ENCODE data around the gene ST6GALNAC4. TPM values are rescaled to one million over a fixed set of nuclear protein-coding genes. Genes with fewer than 3 reads are reported as not detected.

Gene ST6GALNAC4
- total and polyA plus RNA-seq, 9 of the 15 experiments (the other 6 are each of a cell fraction or from before 2014, with no cell fraction given) = 2.6 to 43.1 (median 15.4) TPM

GRCh38 chr9:127937388-127938297, 20.8 kb upstream of the ST6GALNAC4 start, which contains the start of gene DPM2 (continued):
- TF ChIP-seq SUPT5H (IDR thresholded peaks at IDR 0.05) (peak; percentile 80), PHB2 (IDR thresholded peaks at IDR 0.05; ENCODE audit: low read depth) (no peak), BCLAF1 (IDR thresholded peaks at IDR 0.05; ENCODE audit: borderline replicate concordance in 1 of 2, control insufficient read depth in 1 of 2, low read depth in 2 of 2, low read length in 1 of 2) (0 out of 4 replicates have a peak, but pooled peaks of 1 of the 2 experiments have one; percentile 65), ZBTB49 (CRISPR knock-in tag; IDR thresholded peaks at IDR 0.05; ENCODE audit: borderline replicate concordance) (no peak), PTBP1 (IDR thresholded peaks at IDR 0.05; ENCODE audit: low read depth, low read length) (0 out of 2 replicates have a peak, but pooled peaks have one; percentile 60), NR3C1 (CRISPR knock-in tag; IDR thresholded peaks at IDR 0.05) (no peak), MTA1 (IDR thresholded peaks at IDR 0.05; ENCODE audit: borderline replicate concordance) (0 out of 2 replicates have a peak, but pooled peaks have one; percentile 20), BHLHE40 (IDR thresholded peaks at IDR 0.05; ENCODE audit: low read length) (peak; percentile 48), NBN (IDR thresholded peaks at IDR 0.05; ENCODE audit: low read depth) (peak; percentile 29; the same call in 1 of the 2 replicates), NR2C2 (CRISPR knock-in tag; IDR thresholded peaks at IDR 0.05) (0 out of 2 replicates have a peak, but pooled peaks have one; percentile 59), NR2C2 (tag; IDR thresholded peaks at IDR 0.05) (peak; percentile 95), TFAP4 (CRISPR knock-in tag; IDR thresholded peaks at IDR 0.05; ENCODE audit: borderline replicate concordance) (peak; percentile 78), PKNOX1 (IDR thresholded peaks at IDR 0.05) (peak; percentile 78)
